WTC11 (cell line): ENCODE results near the gene SLC27A2. TPM values are rescaled to one million over a fixed set of nuclear protein-coding genes. Genes with fewer than 3 reads are reported as not detected.

Source experiments
- FOXJ3 ChIP-seq: sonication (generic); formaldehyde crosslinking; IDR thresholded peaks from 2 replicates; pipeline ENCODE4 v1.9.0; 2021; ENCODE audit warnings: missing genetic modification reagents, mild to moderate bottlenecking, borderline replicate concordance
- KAT7 ChIP-seq: sonication (generic); formaldehyde crosslinking; IDR thresholded peaks from 2 replicates; pipeline ENCODE4 v1.8.1; 2023; ENCODE audit warnings: missing genetic modification reagents, mild to moderate bottlenecking, borderline replicate concordance
- PRRX2 ChIP-seq: fragments of 250-450 bp; sonication (Bioruptor Pico); IDR thresholded peaks from 2 replicates; pipeline ENCODE4 v1.8.0; 2021; ENCODE audit warnings: mild to moderate bottlenecking
- TP53 ChIP-seq: sonication (generic); formaldehyde crosslinking; IDR thresholded peaks from 2 replicates; pipeline ENCODE4 v1.8.1; 2023; ENCODE audit warnings: mild to moderate bottlenecking, missing genetic modification reagents
- ZMAT4 ChIP-seq: fragments of 250-450 bp; sonication (Bioruptor Pico); IDR thresholded peaks from 2 replicates; pipeline ENCODE4 v1.9.0; 2021; ENCODE audit warnings: mild to moderate bottlenecking
- total RNA-seq: library from RNA; stranded (reverse); gene quantifications from 3 replicates; pipeline ENCODE4 v1.2.3, GENCODE V29; 2021
- TF ChIP-seq, protein P1 (sequence below): sonication (generic); formaldehyde crosslinking; IDR thresholded peaks from 2 replicates; pipeline ENCODE4 v1.8.0; 2022; ENCODE audit warnings: missing genetic modification reagents
- TF ChIP-seq, protein P2 (sequence below): sonication (generic); formaldehyde crosslinking; IDR thresholded peaks from 2 replicates; pipeline ENCODE4 v1.8.0; 2023; ENCODE audit warnings: missing genetic modification reagents, mild to moderate bottlenecking, borderline replicate concordance

Gene SLC27A2
- total RNA-seq, 1 experiment from 2014 or later, result 3.0 TPM

DNA sequence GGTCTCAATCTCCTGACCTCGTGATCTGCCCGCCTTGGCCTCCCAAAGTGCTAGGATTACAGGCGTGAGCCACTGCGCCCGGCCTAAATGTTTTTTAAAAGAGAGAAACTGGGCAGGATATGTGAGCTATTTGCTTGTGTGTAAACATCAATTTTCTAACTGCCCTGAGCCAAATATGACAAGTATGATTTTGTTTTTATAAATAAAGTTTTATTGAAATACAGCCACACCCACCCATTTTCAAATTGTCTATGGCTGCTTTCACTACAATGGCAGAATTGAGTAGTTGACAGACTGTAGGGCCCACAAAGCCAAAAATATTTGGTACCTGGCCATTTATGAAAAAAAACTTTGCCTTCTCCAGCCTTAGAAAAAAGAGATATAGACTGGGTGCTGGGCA is 99.4 kb downstream of the SLC27A2 start (continued):
- TF ChIP-seq, protein P1, sequence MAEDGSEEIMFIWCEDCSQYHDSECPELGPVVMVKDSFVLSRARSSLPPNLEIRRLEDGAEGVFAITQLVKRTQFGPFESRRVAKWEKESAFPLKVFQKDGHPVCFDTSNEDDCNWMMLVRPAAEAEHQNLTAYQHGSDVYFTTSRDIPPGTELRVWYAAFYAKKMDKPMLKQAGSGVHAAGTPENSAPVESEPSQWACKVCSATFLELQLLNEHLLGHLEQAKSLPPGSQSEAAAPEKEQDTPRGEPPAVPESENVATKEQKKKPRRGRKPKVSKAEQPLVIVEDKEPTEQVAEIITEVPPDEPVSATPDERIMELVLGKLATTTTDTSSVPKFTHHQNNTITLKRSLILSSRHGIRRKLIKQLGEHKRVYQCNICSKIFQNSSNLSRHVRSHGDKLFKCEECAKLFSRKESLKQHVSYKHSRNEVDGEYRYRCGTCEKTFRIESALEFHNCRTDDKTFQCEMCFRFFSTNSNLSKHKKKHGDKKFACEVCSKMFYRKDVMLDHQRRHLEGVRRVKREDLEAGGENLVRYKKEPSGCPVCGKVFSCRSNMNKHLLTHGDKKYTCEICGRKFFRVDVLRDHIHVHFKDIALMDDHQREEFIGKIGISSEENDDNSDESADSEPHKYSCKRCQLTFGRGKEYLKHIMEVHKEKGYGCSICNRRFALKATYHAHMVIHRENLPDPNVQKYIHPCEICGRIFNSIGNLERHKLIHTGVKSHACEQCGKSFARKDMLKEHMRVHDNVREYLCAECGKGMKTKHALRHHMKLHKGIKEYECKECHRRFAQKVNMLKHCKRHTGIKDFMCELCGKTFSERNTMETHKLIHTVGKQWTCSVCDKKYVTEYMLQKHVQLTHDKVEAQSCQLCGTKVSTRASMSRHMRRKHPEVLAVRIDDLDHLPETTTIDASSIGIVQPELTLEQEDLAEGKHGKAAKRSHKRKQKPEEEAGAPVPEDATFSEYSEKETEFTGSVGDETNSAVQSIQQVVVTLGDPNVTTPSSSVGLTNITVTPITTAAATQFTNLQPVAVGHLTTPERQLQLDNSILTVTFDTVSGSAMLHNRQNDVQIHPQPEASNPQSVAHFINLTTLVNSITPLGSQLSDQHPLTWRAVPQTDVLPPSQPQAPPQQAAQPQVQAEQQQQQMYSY, result no peak
- TF ChIP-seq, protein P2, sequence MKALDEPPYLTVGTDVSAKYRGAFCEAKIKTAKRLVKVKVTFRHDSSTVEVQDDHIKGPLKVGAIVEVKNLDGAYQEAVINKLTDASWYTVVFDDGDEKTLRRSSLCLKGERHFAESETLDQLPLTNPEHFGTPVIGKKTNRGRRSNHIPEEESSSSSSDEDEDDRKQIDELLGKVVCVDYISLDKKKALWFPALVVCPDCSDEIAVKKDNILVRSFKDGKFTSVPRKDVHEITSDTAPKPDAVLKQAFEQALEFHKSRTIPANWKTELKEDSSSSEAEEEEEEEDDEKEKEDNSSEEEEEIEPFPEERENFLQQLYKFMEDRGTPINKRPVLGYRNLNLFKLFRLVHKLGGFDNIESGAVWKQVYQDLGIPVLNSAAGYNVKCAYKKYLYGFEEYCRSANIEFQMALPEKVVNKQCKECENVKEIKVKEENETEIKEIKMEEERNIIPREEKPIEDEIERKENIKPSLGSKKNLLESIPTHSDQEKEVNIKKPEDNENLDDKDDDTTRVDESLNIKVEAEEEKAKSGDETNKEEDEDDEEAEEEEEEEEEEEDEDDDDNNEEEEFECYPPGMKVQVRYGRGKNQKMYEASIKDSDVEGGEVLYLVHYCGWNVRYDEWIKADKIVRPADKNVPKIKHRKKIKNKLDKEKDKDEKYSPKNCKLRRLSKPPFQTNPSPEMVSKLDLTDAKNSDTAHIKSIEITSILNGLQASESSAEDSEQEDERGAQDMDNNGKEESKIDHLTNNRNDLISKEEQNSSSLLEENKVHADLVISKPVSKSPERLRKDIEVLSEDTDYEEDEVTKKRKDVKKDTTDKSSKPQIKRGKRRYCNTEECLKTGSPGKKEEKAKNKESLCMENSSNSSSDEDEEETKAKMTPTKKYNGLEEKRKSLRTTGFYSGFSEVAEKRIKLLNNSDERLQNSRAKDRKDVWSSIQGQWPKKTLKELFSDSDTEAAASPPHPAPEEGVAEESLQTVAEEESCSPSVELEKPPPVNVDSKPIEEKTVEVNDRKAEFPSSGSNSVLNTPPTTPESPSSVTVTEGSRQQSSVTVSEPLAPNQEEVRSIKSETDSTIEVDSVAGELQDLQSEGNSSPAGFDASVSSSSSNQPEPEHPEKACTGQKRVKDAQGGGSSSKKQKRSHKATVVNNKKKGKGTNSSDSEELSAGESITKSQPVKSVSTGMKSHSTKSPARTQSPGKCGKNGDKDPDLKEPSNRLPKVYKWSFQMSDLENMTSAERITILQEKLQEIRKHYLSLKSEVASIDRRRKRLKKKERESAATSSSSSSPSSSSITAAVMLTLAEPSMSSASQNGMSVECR, result no peak
- TF ChIP-seq ZMAT4 (CRISPR knock-in tag) (no peak), FOXJ3 (CRISPR knock-in tag) (no peak), TP53 (CRISPR knock-in tag) (no peak), PRRX2 (CRISPR knock-in tag) (no peak), KAT7 (CRISPR knock-in tag) (no peak)
- TF ChIP-seq, all 79 proteins: peak for 0

Other genes with a start within 250 kb of the SLC27A2 start
- gene ATP8B4, start 63.0 kb upstream of the SLC27A2 start, total RNA-seq, result 0.23 to 0.37 TPM (median 0.27 TPM) in 3 replicates
- not detected in 3 replicates for gene HDC, start 83.5 kb downstream of the SLC27A2 start, total RNA-seq
- gene GABPB1, start 173.0 kb downstream of the SLC27A2 start, total RNA-seq, result 23.3 to 28.9 TPM (median 25.0 TPM) in 3 replicates
- gene USP8, start 242.2 kb downstream of the SLC27A2 start, total RNA-seq, result 56.4 to 63.7 TPM (median 59.4 TPM) in 3 replicates